ENCODE measurements around the gene NTHL1.
"Not testable (repeated sequence)": the region's sequence is repeated elsewhere in the genome, so short reads cannot be mapped to it uniquely, and the experiment has no call there.

Gene NTHL1

DNA sequence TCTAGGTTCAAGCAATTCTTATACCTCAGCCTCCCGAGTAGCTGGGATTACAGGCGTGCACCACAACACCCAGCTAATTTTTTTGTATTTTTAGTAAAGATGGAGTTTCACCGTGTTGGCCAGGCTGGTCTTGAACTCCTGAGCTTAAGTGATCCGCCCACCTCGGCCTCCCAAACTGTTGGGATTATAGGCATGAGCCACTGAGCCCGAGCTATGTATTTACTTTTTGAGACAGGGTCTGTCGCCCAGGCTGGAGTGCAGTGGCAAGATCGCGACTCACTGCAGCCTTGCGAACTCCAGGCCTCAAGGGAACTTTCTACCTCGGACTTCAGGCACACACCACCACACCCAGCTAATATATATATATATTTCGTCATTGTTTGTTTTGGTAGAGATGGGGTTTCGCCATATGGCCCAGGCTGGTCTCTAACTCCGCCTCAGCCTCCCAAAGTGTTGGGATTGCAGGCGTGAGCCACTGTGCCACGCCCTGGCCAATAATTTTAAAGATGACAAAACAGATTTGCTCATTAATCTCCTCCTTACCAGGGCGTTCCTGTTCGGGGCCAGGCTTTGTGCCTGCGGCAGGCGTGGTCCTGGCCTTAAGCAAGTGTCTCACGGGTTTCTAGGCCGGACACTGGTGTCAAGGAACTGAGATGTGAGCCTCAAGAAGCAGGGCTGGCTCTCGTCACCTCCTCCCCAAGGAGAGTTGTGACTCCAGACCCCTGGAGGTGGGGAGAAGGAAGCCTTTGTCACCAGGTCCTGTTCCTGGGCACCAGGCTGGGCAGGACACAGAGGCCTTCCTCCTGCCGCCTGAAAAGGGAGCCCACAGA, 32.3 kb downstream of the NTHL1 start:
- H3K4me3 ChIP-seq (ENCODE audit: low read depth, low read length): no peak overlapping the region
- TF ChIP-seq, protein P1, sequence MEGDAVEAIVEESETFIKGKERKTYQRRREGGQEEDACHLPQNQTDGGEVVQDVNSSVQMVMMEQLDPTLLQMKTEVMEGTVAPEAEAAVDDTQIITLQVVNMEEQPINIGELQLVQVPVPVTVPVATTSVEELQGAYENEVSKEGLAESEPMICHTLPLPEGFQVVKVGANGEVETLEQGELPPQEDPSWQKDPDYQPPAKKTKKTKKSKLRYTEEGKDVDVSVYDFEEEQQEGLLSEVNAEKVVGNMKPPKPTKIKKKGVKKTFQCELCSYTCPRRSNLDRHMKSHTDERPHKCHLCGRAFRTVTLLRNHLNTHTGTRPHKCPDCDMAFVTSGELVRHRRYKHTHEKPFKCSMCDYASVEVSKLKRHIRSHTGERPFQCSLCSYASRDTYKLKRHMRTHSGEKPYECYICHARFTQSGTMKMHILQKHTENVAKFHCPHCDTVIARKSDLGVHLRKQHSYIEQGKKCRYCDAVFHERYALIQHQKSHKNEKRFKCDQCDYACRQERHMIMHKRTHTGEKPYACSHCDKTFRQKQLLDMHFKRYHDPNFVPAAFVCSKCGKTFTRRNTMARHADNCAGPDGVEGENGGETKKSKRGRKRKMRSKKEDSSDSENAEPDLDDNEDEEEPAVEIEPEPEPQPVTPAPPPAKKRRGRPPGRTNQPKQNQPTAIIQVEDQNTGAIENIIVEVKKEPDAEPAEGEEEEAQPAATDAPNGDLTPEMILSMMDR (IDR thresholded peaks at IDR 0.05; ENCODE audit: low read depth, low read length, missing control alignments): no peak
- no peak for DNase-seq (ENCODE audit: low read depth)

DNA sequence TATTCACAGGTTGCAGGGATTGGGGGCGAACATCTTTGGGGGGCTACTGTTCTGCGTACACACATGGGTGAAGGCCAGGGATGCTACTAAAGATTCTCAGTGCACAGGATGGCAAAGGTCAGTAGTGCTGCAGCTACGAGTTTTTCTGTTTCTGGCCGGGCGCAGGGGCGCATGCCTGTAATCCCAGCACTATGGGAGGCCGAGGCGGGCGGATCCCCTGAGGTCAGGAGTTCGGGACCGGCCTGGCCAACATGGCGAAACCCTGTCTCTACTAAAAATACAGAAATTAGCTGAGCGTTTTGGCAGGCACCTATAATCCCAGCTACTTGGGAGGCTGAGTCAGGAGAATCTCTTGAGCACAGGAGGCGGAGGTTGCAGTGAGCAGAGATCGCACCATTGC, 34.1 kb downstream of the NTHL1 start:
- DNase-seq (ENCODE audit: low read depth): no peak
- TF ChIP-seq, protein P1 (IDR thresholded peaks at IDR 0.05; ENCODE audit: low read depth, low read length, missing control alignments): no peak

DNA sequence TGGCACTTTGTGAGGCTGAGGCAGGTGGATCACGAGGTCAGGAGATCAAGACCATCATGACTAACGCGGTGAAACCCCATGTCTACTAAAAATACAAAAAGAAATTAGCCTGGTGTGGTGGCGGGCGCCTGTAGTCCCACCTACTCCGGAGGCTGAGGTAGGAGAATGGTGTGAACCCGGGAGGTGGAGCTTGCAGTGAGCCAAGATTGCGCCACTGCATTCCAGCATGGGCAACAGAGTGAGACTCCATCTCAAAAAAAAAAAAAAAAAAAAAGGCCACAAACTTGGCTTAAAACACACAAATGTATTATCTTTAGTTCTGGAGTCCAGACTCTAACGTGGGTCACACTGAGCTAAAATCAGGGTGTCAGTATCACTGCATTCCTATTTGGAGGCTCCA, 35.9 kb downstream of the NTHL1 start:
- DNase-seq (ENCODE audit: low read depth): not testable (repeated sequence)

More for the DNA sequence above, 34.1 kb downstream of the NTHL1 start:
- H3K4me3 ChIP-seq (ENCODE audit: low read depth, low read length): no peak overlapping the region

DNA sequence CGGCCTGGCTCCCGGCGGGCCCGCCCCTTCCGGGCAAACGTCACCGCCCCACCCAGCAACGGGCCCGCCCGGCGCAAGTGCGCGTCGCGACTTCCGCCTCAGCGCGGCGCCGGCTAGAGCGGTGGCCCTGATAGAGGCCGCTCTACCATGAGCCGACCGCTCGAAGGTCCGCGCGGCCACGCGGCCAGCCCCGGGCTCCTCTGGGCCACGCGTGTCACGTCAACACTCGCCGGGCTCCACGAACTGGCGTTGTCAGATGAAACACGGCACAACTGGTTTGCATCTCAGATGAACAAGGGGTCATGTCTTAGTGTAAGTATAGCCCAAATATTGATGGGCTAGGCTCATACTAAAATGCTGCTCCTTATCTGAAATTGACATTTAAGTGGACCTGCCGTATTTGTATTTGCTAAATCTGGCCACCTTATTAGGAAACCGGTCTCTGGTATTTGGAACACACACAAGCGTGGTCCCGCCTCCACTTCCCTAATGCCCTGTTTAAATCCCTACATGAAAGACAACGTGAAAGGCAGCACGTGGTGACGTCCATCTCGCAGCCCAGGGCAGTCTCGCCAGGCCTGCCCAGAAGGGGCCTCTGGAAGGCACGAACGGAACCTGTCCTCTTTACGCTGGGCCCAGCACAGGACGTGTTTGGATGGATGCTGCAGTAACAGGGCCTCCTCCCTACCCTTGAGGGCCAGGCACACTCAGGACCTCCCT, 37.7 kb downstream of the NTHL1 start, which contains the start of gene ZNF598:
ZNF598 (minus strand) TSS at position 31 of the 720 bp plus-strand sequence.
- H3K4me3 ChIP-seq (ENCODE audit: low read depth, low read length): peak within 1 kb of the TSS; percentile 83
- TF ChIP-seq, protein P1 (IDR thresholded peaks at IDR 0.05; ENCODE audit: low read depth, low read length, missing control alignments): no peak
- DNase-seq (ENCODE audit: low read depth): no peak

More for the DNA sequence above, 35.9 kb downstream of the NTHL1 start:
- not testable (repeated sequence) for H3K4me3 ChIP-seq (ENCODE audit: low read depth, low read length)

DNA sequence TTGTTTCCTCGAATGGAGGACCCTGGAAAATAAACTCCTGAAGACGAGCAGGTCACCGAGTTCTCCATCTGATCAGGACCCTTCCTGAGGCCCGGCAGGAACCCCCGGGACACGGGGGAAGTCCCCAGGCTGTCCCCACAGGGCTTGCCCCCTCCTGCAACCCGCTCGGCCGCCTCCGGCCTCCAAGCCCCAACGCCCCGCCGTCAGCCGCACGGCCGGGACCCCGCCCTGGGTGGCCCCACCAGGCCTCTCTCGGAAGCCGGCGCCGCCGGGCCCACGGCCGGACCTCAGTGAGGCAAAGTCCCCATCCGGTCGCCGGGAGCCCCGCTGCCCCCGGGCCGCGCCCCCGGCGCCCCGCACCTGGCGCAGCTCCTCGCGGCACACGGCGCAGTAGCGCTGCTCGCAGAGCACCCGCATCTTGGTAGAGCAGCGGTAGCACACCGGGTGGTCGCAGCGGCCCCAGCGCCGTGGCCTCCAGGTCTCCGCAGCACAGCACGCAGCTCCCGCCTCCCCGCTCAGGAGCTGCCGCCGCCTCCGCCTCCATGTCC, 38.4 kb downstream of the NTHL1 start:
- DNase-seq (ENCODE audit: low read depth): no peak

DNA sequence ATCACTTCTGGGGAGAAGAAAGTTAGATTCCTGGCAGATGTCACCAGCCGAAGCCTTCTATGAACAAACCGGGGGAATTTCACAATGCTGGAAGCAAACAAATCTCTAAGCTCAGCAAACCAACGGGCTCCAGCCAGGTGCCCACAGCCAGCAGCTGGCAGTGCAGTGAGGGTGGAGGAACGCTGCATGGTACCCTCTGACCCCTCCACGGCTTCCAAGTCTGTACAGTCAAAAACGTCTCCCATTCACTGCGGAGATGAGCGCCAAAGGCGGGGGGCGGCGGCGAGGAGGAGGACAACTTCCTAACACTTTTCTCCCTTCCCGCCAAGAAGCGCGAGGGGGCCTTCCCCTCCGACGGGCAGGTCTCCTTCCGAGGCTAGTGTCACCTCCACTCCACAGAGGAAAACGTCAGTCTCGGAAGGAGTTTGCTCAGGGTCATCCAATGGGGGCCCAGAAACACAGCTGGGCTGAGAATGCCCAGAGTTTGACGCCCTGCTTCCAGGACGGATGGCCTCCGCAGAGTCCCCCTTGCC, 38.9 kb downstream of the NTHL1 start:
- peak overlapping the region; percentile 83 for H3K4me3 ChIP-seq (ENCODE audit: low read depth, low read length)
- DNase-seq (ENCODE audit: low read depth): no peak
- TF ChIP-seq, protein P1 (IDR thresholded peaks at IDR 0.05; ENCODE audit: low read depth, low read length, missing control alignments): no peak

More for the DNA sequence above, 38.4 kb downstream of the NTHL1 start:
- peak overlapping the region; percentile 83 for H3K4me3 ChIP-seq (ENCODE audit: low read depth, low read length)
- TF ChIP-seq, protein P1 (IDR thresholded peaks at IDR 0.05; ENCODE audit: low read depth, low read length, missing control alignments): no peak

DNA sequence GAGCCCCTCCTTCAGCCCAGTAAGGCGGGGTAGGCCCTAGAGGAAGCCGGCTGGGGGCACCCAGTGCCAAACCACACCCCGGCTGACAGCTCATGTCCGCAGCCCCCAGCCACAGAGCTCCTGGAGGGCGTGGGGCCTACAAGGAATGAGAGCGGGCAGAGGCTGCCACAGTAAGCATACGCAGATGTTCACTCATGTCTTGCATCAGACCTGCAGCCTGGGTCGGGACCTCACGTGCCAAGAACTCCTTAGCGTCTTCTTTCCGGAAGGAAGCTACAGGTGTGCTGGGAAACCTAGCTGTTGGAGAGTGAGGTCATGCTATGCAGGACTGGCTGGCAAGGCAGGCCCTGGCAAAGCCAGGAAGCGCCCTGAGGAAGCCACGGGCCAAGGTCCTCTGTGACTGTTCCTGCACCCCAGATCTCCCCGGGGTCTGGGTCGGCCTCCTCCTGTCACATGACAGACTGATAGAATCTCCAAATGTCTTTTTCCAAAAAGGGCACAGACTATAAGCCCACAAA, 39.6 kb downstream of the NTHL1 start:
- TF ChIP-seq, protein P1 (IDR thresholded peaks at IDR 0.05; ENCODE audit: low read depth, low read length, missing control alignments): no peak
- H3K4me3 ChIP-seq (ENCODE audit: low read depth, low read length): peak overlapping the region; percentile 83
- no peak for DNase-seq (ENCODE audit: low read depth)

Data from GM12864 (cell line).